HG03575 (cell line): ENCODE measurements around the gene RAB33A.
"Not testable (repeated sequence)": the region's sequence is repeated elsewhere in the genome, so short reads cannot be mapped to it uniquely, and the experiment has no call there.

ENCODE experiments used
- ATAC-seq: cut with Tn5 transposase; IDR thresholded peaks from one replicate; pipeline ENCODE4 v1.9.1; 2021; ENCODE audit not compliant: unreplicated experiment, insufficient number of reproducible peaks, low FRiP score; ENCODE audit errors: extremely low read depth

Gene RAB33A

DNA sequence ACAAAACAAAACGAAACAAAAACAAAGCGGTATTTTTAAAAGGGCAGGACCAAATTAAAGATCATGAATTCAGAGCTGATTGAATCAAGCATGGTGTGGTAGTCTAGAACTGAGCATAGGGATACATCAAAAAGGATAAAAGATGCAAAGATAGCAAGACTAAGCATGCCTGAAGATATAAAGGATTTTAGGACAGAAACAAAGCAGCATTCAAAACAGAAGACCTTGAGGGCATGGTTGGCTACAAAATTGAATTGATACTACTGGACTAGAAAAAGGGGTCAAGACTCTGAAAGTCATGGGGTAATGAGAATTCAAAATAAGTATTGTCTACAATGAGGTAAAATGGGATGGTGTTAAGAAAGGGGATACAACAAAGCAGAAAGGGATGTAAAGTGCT is 41.6 kb downstream of the RAB33A start:
- no peak for ATAC-seq

DNA sequence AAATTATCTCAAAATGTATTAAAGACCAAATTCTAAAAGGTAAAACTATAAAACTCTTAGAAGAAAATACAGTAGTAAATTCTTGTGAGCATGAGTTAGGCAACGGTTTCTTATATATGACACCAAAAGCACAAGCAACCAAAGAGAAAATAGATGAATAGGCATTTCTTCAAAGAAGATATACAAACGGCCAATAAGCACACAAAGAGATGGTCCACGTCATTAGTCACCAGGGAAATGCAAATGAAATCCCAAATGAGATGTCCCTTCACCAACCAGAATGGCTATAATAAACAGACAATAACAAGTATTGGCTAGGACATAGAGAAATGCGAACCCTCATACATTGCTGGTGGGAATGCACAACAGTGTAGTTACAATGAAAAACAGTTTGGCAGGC is 44.6 kb downstream of the RAB33A start:
- ATAC-seq, result no peak

DNA sequence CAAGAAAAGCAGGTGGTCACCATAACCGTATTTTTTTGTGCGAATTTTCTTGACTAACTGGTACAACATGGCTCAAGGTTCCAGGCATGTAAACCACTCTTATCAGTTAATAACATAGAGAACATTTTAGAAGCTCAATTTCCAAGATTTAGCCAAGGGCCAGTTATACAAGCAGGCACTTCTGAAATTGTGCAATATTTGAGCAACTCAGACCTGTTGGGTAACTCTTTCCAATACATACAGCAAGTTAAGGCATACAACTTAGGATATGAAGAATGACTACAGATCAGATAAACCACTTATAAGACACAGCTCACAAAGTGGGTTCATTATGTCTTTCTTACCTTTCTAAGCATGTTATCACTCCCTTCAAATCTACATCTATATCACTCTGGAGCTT is 53.0 kb downstream of the RAB33A start:
- ATAC-seq, result no peak

DNA sequence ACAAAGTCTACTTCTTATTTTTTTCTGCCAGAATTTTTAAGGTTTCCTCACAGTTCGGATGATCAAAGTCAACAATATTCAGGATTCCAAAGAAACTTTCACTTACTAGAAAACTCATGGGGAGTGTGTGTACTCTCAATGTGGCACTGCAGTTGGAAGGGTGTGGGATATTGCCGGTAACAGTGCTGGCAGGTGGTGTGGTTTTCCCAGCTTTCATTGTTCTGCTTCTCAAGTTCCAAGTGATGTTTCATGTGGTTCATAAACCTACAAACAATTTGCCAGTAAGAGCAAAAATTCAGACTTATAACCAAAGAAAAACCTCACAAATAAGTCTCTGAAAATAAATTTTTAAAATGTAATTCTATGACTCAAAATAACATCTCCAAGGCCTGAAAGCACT is 57.1 kb downstream of the RAB33A start:
- ATAC-seq, result no peak

DNA sequence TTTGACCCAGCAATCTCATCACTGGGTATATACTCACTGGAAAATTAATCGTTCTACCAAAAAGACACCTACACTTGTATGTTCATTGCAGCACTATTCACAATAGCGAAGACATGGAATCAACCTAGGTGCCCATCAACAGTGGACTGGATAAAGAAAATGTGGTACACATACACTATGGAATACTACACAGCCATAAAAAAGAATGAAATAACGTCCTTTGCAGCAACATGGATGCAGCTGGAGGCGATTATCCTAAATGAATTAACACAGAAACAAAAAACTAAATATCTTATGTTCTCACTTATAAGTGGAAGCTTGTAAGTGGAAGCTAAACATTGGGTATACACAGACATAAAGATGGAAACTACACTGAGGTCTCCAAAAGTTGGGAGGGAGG is 59.4 kb downstream of the RAB33A start:
- ATAC-seq, result not testable (repeated sequence)
